Measurements from ENCODE around the gene PUDP. TPM values are rescaled to one million over a fixed set of nuclear protein-coding genes. Genes with fewer than 3 reads are reported as not detected.

PUDP gene
- polyA plus RNA-seq, 1 donor from 2014 or later, result 18.2 TPM

GRCh38 chrX:7146020-7146702 is 1.8 kb downstream of the PUDP start:
- Histone ChIP-seq H2AFZ (ENCODE audit: low read depth, low read length) (no peak overlapping the region), H4K20me1 (ENCODE audit: insufficient read depth) (no peaks in the 10 kb centered on the region), H3K4me3 (ENCODE audit: low read length) (no peak overlapping the region), H3K36me3 (ENCODE audit: insufficient read depth, low read length) (no peaks in the 10 kb centered on the region), H3K9me3 (ENCODE audit: low read length) (no peaks in the 10 kb centered on the region), H3K9ac (ENCODE audit: low read length) (no peak overlapping the region), H3K27ac (ENCODE audit: low read length) (no peak overlapping the region), H3K9me2 (ENCODE audit: insufficient read depth, low read length) (no peaks in the 10 kb centered on the region), H3K79me2 (replicated peaks; ENCODE audit: insufficient read depth, low read length) (no peaks in the 10 kb centered on the region), H3K27me3 (ENCODE audit: insufficient read depth, low read depth, low read length) (no peaks in the 10 kb centered on the region), H3K4me2 (ENCODE audit: low read length) (no peak overlapping the region), H3F3A (ENCODE audit: insufficient read depth, low read length, poor library complexity, severe bottlenecking) (no peaks in the 10 kb centered on the region)
- TF ChIP-seq EP300 (conservative IDR thresholded peaks at IDR 0.05; ENCODE audit: poor library complexity, severe bottlenecking), result no peak
- no peak for TF ChIP-seq CTCF (IDR thresholded peaks at IDR 0.05; ENCODE audit: poor library complexity, severe bottlenecking)
- no peak for TF ChIP-seq EZH2 (IDR thresholded peaks at IDR 0.05; ENCODE audit: borderline replicate concordance, insufficient read depth, low read length, poor library complexity, severe bottlenecking)
- no peak for TF ChIP-seq SMC3 (conservative IDR thresholded peaks at IDR 0.05; ENCODE audit: poor library complexity)
- TF ChIP-seq MXI1 (conservative IDR thresholded peaks at IDR 0.05; ENCODE audit: poor library complexity, severe bottlenecking), result no peak
- TF ChIP-seq TAF1 (IDR thresholded peaks at IDR 0.05; ENCODE audit: low read depth), result no peak
- TF ChIP-seq POLR2AphosphoS5 (IDR thresholded peaks at IDR 0.05), result no peak
- TF ChIP-seq RAD21 (conservative IDR thresholded peaks at IDR 0.05), result no peak
- no peak for TF ChIP-seq REST (IDR thresholded peaks at IDR 0.05; ENCODE audit: borderline replicate concordance)

GRCh38 chrX:7145454-7145853 is 2.5 kb downstream of the PUDP start:
- Histone ChIP-seq H3K36me3 (ENCODE audit: insufficient read depth, low read length) (no peaks in the 10 kb centered on the region), H3F3A (ENCODE audit: insufficient read depth, low read length, poor library complexity, severe bottlenecking) (no peaks in the 10 kb centered on the region), H3K79me2 (replicated peaks; ENCODE audit: insufficient read depth, low read length) (no peaks in the 10 kb centered on the region)

More at GRCh38 chrX:7145454-7145853, 2.5 kb downstream of the PUDP start:
- Histone ChIP-seq H3K27ac (ENCODE audit: low read length) (no peak overlapping the region), H3K9ac (ENCODE audit: low read length) (no peak overlapping the region), H2AFZ (ENCODE audit: low read depth, low read length) (no peak overlapping the region), H3K9me2 (ENCODE audit: insufficient read depth, low read length) (no peaks in the 10 kb centered on the region), H3K4me3 (ENCODE audit: low read length) (no peak overlapping the region), H3K27me3 (ENCODE audit: insufficient read depth, low read depth, low read length) (no peaks in the 10 kb centered on the region), H3K4me2 (ENCODE audit: low read length) (no peak overlapping the region), H3K9me3 (ENCODE audit: low read length) (no peaks in the 10 kb centered on the region), H4K20me1 (ENCODE audit: insufficient read depth) (no peaks in the 10 kb centered on the region)
- TF ChIP-seq EP300 (conservative IDR thresholded peaks at IDR 0.05; ENCODE audit: poor library complexity, severe bottlenecking), result no peak
- TF ChIP-seq MXI1 (conservative IDR thresholded peaks at IDR 0.05; ENCODE audit: poor library complexity, severe bottlenecking), result no peak
- TF ChIP-seq TAF1 (IDR thresholded peaks at IDR 0.05; ENCODE audit: low read depth), result no peak
- no peak for TF ChIP-seq EZH2 (IDR thresholded peaks at IDR 0.05; ENCODE audit: borderline replicate concordance, insufficient read depth, low read length, poor library complexity, severe bottlenecking)
- no peak for TF ChIP-seq RAD21 (conservative IDR thresholded peaks at IDR 0.05)
- no peak for TF ChIP-seq SMC3 (conservative IDR thresholded peaks at IDR 0.05; ENCODE audit: poor library complexity)
- no peak for TF ChIP-seq REST (IDR thresholded peaks at IDR 0.05; ENCODE audit: borderline replicate concordance)
- TF ChIP-seq CTCF (IDR thresholded peaks at IDR 0.05; ENCODE audit: poor library complexity, severe bottlenecking), result no peak
- no peak for TF ChIP-seq POLR2AphosphoS5 (IDR thresholded peaks at IDR 0.05)

All from neural cell (in vitro differentiated cells).